ENCODE data around the gene TRH.
"Not testable (repeated sequence)": the region's sequence is repeated elsewhere in the genome, so short reads cannot be mapped to it uniquely, and the experiment has no call there.

The TRH gene

DNA sequence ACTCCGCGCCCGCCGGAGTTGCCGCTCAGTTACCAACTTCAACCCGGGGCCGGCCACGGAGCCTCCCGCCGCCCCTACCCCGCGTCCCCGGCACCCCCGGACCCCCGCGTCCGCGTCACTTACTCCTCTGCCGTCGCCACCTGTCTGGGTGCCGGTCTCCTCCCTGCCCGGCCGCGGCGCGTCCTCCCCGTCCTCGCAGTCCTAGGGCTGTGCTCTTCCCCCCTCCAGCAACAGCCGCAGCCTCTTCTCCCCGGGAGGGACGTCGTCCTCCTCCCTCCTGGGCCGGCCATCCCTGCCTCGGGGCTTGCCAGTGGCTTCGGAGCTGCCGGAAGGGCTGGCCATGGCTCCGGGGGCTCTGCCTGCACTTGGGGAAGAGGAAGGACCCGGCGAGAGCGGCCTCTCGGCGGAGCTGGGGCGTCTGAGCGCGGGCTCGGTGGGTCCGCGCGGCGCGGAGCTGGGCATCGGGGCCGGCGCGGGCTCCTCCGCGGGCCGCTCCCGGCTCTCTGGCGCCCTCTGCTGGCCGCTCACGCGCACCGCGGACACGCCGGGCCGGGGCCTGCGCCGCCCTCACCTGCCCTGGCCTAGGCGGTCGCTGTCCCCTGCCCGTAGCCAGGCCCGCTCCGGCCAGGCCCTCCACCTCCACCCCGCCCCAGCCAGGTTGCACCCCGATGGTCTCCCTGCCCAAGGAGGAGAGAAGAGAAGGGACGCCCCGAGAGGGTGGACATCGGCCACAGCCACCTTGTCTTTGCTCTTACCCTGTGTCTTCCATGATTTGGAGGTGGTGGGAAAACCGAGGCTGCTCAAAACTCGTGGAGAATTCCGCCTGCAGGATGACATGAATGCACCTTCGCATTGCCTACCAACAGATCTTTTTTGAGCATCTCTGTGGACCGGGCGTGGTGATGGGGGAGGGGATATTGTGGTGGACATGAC is 28.4 kb downstream of the TRH start:
- H3K9me3 ChIP-seq (ENCODE audit: control insufficient read depth, low read length); H3K4me1 ChIP-seq (ENCODE audit: control insufficient read depth, insufficient read depth, low read length, poor library complexity, severe bottlenecking); H3K27ac ChIP-seq (ENCODE audit: low read depth, low read length, severe bottlenecking); H3K36me3 ChIP-seq (ENCODE audit: control insufficient read depth, insufficient read depth, low read length): not testable (repeated sequence)
- WGBS, 2 experiments (ENCODE audit: insufficient coverage in 2 of 2) = 4 to 8% methylated on average over 33 of the region's 86 CpGs
- H3K4me3 ChIP-seq (ENCODE audit: extremely low read depth, insufficient read depth, low read length, poor library complexity, severe bottlenecking) = peak overlapping the region; percentile 30

DNA sequence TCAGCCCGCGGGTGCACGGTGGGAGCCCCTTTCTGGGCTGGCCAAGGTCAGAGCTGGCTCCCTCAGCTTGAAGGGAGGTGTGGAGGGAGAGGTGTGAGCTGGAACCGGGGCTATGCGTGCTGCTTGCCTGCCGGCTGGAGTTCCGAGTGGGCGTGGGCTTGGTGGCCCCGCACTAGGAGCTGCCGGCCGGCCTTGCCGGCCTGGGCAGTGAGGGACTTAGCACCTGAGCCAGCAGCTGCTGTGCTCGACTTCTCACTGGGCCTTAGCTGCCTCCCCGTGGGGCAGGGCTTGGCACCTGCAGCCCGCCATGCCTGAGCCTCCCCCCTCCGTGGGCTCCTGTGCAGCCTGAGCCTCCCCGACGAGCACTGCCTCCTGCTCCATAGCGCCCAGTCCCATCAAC is 36.0 kb downstream of the TRH start:
- 81 to 93% methylated on average over 13 to 16 of the region's 19 CpGs for WGBS, 2 experiments (ENCODE audit: insufficient coverage in 2 of 2)
- Histone ChIP-seq H3K27ac (ENCODE audit: low read depth, low read length, severe bottlenecking) (no peak overlapping the region), H3K36me3 (ENCODE audit: control insufficient read depth, insufficient read depth, low read length) (no peaks in the 10 kb centered on the region), H3K9me3 (ENCODE audit: control insufficient read depth, low read length) (no peaks in the 10 kb centered on the region), H3K4me3 (ENCODE audit: extremely low read depth, insufficient read depth, low read length, poor library complexity, severe bottlenecking) (no peak overlapping the region), H3K4me1 (ENCODE audit: control insufficient read depth, insufficient read depth, low read length, poor library complexity, severe bottlenecking) (no peaks in the 10 kb centered on the region)

DNA sequence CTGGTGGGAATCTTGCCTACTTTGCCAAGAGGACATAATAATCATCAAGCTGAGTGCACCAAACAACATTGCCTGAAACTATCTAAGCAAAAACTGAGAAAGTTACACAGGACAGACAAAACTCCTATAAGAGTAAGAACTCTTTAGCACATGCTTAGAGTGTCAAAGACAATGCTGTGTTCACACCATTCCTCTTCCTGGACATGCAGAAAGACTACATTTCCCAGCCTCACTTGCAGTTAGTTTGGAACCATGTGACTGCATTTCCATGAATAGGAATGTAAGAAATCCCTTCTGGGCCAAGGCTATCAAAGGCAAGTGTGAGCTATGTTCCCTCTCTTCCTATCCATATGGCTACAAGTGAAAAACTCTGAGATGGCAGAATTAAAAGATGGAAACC is 37.6 kb downstream of the TRH start:
- not testable (repeated sequence) for H3K36me3 ChIP-seq (ENCODE audit: control insufficient read depth, insufficient read depth, low read length); H3K9me3 ChIP-seq (ENCODE audit: control insufficient read depth, low read length); H3K27ac ChIP-seq (ENCODE audit: low read depth, low read length, severe bottlenecking); H3K4me3 ChIP-seq (ENCODE audit: extremely low read depth, insufficient read depth, low read length, poor library complexity, severe bottlenecking); H3K4me1 ChIP-seq (ENCODE audit: control insufficient read depth, insufficient read depth, low read length, poor library complexity, severe bottlenecking)

DNA sequence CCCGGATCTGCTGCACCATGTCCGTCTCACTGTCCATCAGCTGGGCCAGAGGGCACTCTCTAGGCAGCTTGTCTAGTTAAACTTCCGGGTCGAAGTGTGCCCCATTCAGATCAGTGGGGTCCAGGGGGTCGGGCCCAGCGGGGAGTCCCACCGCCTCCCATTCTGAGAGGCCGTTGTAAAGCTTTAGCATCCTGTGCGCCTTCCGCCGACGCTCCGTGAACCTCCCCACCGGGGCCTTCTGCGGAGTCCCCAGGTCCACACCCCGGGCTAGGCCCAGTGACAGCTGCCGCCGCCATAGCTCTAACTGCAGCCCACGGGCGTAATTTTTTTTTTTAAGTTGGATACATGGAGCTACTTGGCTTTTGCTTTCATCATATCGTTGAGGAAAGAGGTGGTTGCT is 38.7 kb downstream of the TRH start:
- not testable (repeated sequence) for H3K27ac ChIP-seq (ENCODE audit: low read depth, low read length, severe bottlenecking); H3K4me3 ChIP-seq (ENCODE audit: extremely low read depth, insufficient read depth, low read length, poor library complexity, severe bottlenecking); H3K9me3 ChIP-seq (ENCODE audit: control insufficient read depth, low read length); H3K36me3 ChIP-seq (ENCODE audit: control insufficient read depth, insufficient read depth, low read length); H3K4me1 ChIP-seq (ENCODE audit: control insufficient read depth, insufficient read depth, low read length, poor library complexity, severe bottlenecking)
- WGBS, 2 experiments (ENCODE audit: insufficient coverage in 2 of 2) = 96 to 99% methylated on average over 13 to 18 of the region's 21 CpGs

- Histone ChIP-seq H3K4me3 (ENCODE audit: extremely low read depth, insufficient read depth, low read length, poor library complexity, severe bottlenecking) (no peak overlapping the region), H3K4me1 (ENCODE audit: control insufficient read depth, insufficient read depth, low read length, poor library complexity, severe bottlenecking) (no peaks in the 10 kb centered on the region), H3K36me3 (ENCODE audit: control insufficient read depth, insufficient read depth, low read length) (no peaks in the 10 kb centered on the region), H3K9me3 (ENCODE audit: control insufficient read depth, low read length) (no peaks in the 10 kb centered on the region), H3K27ac (ENCODE audit: low read depth, low read length, severe bottlenecking) (no peak overlapping the region)
- WGBS, 2 experiments (ENCODE audit: insufficient coverage in 2 of 2) = 87 to 96% methylated on average over 11 of the region's 11 CpGs
Measured at GRCh38 chr3:130014526-130014925, 40.0 kb downstream of the TRH start.

GRCh38 chr3:130017661-130018060 is 43.1 kb downstream of the TRH start:
- H3K4me1 ChIP-seq (ENCODE audit: control insufficient read depth, insufficient read depth, low read length, poor library complexity, severe bottlenecking); H3K27ac ChIP-seq (ENCODE audit: low read depth, low read length, severe bottlenecking); H3K4me3 ChIP-seq (ENCODE audit: extremely low read depth, insufficient read depth, low read length, poor library complexity, severe bottlenecking); H3K9me3 ChIP-seq (ENCODE audit: control insufficient read depth, low read length); H3K36me3 ChIP-seq (ENCODE audit: control insufficient read depth, insufficient read depth, low read length): not testable (repeated sequence)
- WGBS, 2 experiments (ENCODE audit: insufficient coverage in 2 of 2) = 85 to 100% methylated on average over 4 to 12 of the region's 13 CpGs

- H3K27ac ChIP-seq (ENCODE audit: low read depth, low read length, severe bottlenecking); H3K9me3 ChIP-seq (ENCODE audit: control insufficient read depth, low read length); H3K36me3 ChIP-seq (ENCODE audit: control insufficient read depth, insufficient read depth, low read length); H3K4me3 ChIP-seq (ENCODE audit: extremely low read depth, insufficient read depth, low read length, poor library complexity, severe bottlenecking); H3K4me1 ChIP-seq (ENCODE audit: control insufficient read depth, insufficient read depth, low read length, poor library complexity, severe bottlenecking): not testable (repeated sequence)
- WGBS, 2 experiments (ENCODE audit: insufficient coverage in 2 of 2) = 73 to 79% methylated on average over 3 to 6 of the region's 14 CpGs
Measured at GRCh38 chr3:130026146-130026829, 51.8 kb downstream of the TRH start.

- not testable (repeated sequence) for H3K27ac ChIP-seq (ENCODE audit: low read depth, low read length, severe bottlenecking); H3K4me1 ChIP-seq (ENCODE audit: control insufficient read depth, insufficient read depth, low read length, poor library complexity, severe bottlenecking); H3K9me3 ChIP-seq (ENCODE audit: control insufficient read depth, low read length); H3K36me3 ChIP-seq (ENCODE audit: control insufficient read depth, insufficient read depth, low read length); H3K4me3 ChIP-seq (ENCODE audit: extremely low read depth, insufficient read depth, low read length, poor library complexity, severe bottlenecking)
- WGBS, 2 experiments (ENCODE audit: insufficient coverage in 2 of 2) = 40 to 60% methylated on average over 1 to 4 of the region's 6 CpGs
Measured at GRCh38 chr3:130027437-130027836, 52.9 kb downstream of the TRH start.

Data from mesodermal cell (in vitro differentiated cells).